RWPE2 (cell line): ENCODE measurements around the gene CSMD2.

Experiments used
- ATAC-seq: fragments of 200-7000 bp; cut with Tn5 transposase; 3 replicates; pipeline ENCODE4 v1.9.1; 2021; ENCODE audit warnings: low read depth
- DNase-seq: peaks from one replicate; pipeline ENCODE4 v3.0.0-alpha.2; 2020; ENCODE audit warnings: low spot score
- H3K27ac ChIP-seq: fragments of 450-650 bp; 2 replicates; pipeline ENCODE4 v1.5.1; 2017; ENCODE audit warnings: mild to moderate bottlenecking; ENCODE audit not compliant: poor library complexity, severe bottlenecking
- H3K27me3 ChIP-seq: fragments of 250-450 bp; sonication (Bioruptor Pico); 2 replicates; pipeline ENCODE4 v1.5.1; 2021; ENCODE audit warnings: mild to moderate bottlenecking, moderate library complexity; ENCODE audit not compliant: insufficient read depth, poor library complexity, severe bottlenecking
- H3K36me3 ChIP-seq: fragments of 250-450 bp; sonication (Bioruptor Pico); 2 replicates; pipeline ENCODE4 v1.5.1; 2020; ENCODE audit warnings: low read depth, mild to moderate bottlenecking, moderate library complexity
- H3K4me1 ChIP-seq: fragments of 250-450 bp; sonication (Bioruptor Pico); 2 replicates; pipeline ENCODE4 v1.5.1; 2021; ENCODE audit warnings: mild to moderate bottlenecking, moderate library complexity; ENCODE audit not compliant: insufficient read depth, poor library complexity, severe bottlenecking
- H3K4me3 ChIP-seq: fragments of 250-450 bp; sonication (Bioruptor Pico); 2 replicates; pipeline ENCODE4 v1.5.1; 2021; ENCODE audit warnings: mild to moderate bottlenecking, moderate library complexity; ENCODE audit not compliant: severe bottlenecking
- H3K9me3 ChIP-seq: fragments of 250-450 bp; sonication (Bioruptor Pico); 2 replicates; pipeline ENCODE4 v1.5.1; 2021; ENCODE audit warnings: mild to moderate bottlenecking, moderate library complexity; ENCODE audit not compliant: severe bottlenecking
- CTCF ChIP-seq: fragments of 450-650 bp; IDR thresholded peaks from one replicate; pipeline ENCODE4 v1.5.1; 2017; ENCODE audit warnings: mild to moderate bottlenecking, moderate library complexity; ENCODE audit not compliant: poor library complexity, severe bottlenecking

CSMD2 gene

GRCh38 chr1:34054920-34055319 lies 110.1 kb downstream of the CSMD2 start:
- Histone ChIP-seq H3K36me3 (no peaks in the 10 kb centered on the region), H3K27me3 (no peaks in the 10 kb centered on the region), H3K27ac (no peak overlapping the region), H3K9me3 (no peaks in the 10 kb centered on the region), H3K4me3 (no peak overlapping the region), H3K4me1 (no peaks in the 10 kb centered on the region)
- ATAC-seq (no peak), DNase-seq (no peak)
- no peak for TF ChIP-seq CTCF

- H3K27me3 ChIP-seq, result no peaks in the 10 kb centered on the region
- DNase-seq (no peak), ATAC-seq (no peak)
- H3K36me3 ChIP-seq, result no peaks in the 10 kb centered on the region
- no peak for TF ChIP-seq CTCF
- H3K27ac ChIP-seq, result no peak overlapping the region
- no peaks in the 10 kb centered on the region for H3K4me1 ChIP-seq
- no peaks in the 10 kb centered on the region for H3K9me3 ChIP-seq
- H3K4me3 ChIP-seq, result no peak overlapping the region
These were observed 111.4 kb downstream of the CSMD2 start for GRCh38 chr1:34053660-34054059.

- no peak overlapping the region for H3K4me3 ChIP-seq
- ATAC-seq (no peak), DNase-seq (no peak)
- H3K4me1 ChIP-seq, result no peaks in the 10 kb centered on the region
- H3K36me3 ChIP-seq, result no peaks in the 10 kb centered on the region
- no peak overlapping the region for H3K27ac ChIP-seq
- H3K27me3 ChIP-seq, result no peaks in the 10 kb centered on the region
- H3K9me3 ChIP-seq, result no peaks in the 10 kb centered on the region
- no peak for TF ChIP-seq CTCF
These were observed 112.5 kb downstream of the CSMD2 start for GRCh38 chr1:34052565-34052964.

GRCh38 chr1:34050709-34051485 lies 114.1 kb downstream of the CSMD2 start:
- Histone ChIP-seq H3K4me3 (no peak overlapping the region), H3K27me3 (no peaks in the 10 kb centered on the region), H3K9me3 (no peaks in the 10 kb centered on the region), H3K36me3 (no peaks in the 10 kb centered on the region), H3K4me1 (no peaks in the 10 kb centered on the region), H3K27ac (no peak overlapping the region)
- ATAC-seq, result no peak
- DNase-seq, result no peak
- TF ChIP-seq CTCF, result no peak

- no peak for ATAC-seq
- H3K36me3 ChIP-seq, result no peaks in the 10 kb centered on the region
- H3K27ac ChIP-seq, result no peak overlapping the region
- no peaks in the 10 kb centered on the region for H3K27me3 ChIP-seq
- no peaks in the 10 kb centered on the region for H3K4me1 ChIP-seq
- no peak for DNase-seq
- H3K9me3 ChIP-seq, result no peaks in the 10 kb centered on the region
- no peak for TF ChIP-seq CTCF
- H3K4me3 ChIP-seq, result no peak overlapping the region
These were observed 115.0 kb downstream of the CSMD2 start for GRCh38 chr1:34049994-34050393.
